Pancreas (tissue), 10 donors: ENCODE measurements around the gene SETD7. TPM values are rescaled to one million over a fixed set of nuclear protein-coding genes. Genes with fewer than 3 reads are reported as not detected.

ENCODE experiments used
- ATAC-seq, 4 donors: fragments of 200-7000 bp; cut with Tn5 transposase; one replicate each; pipeline versions ENCODE4 v1.8.0 to v1.9.1; 2020; ENCODE audit warnings: mild to moderate bottlenecking in 4 of 4, moderate library complexity in 4 of 4
- DNase-seq, 6 donors: peaks; one replicate each; pipeline ENCODE4 v3.0.0-alpha.2; 2020
- FAIRE-seq: peaks from 2 replicates; lab custom pipeline; 2012; peaks lifted over from hg19 to GRCh38; lab: Jason Lieb, UNC
- H3K27ac ChIP-seq, 4 donors: fragments of 200-600 bp; sonication (generic); 1 replicate in 3 of 4; 2 replicates in 1 of 4; pipeline versions ENCODE4 v1.5.0 to v1.8.0; 2020
- H3K27me3 ChIP-seq, 4 donors: fragments of 200-600 bp; one replicate each; pipeline ENCODE4 v1.8.0; 2021
- H3K36me3 ChIP-seq, 3 donors: fragments of 200-600 bp; sonication (generic) in 1 of 3; one replicate each; pipeline versions ENCODE4 v1.5.0 to v1.8.0; 2020 to 2021
- H3K4me1 ChIP-seq, 3 donors: fragments of 200-600 bp; one replicate each; pipeline ENCODE4 v1.8.0; 2021
- H3K4me3 ChIP-seq, 4 donors: fragments of 200-600 bp; sonication (generic) in 2 of 4; one replicate each; pipeline versions ENCODE4 v1.5.0 to v1.8.0; 2020 to 2021
- H3K9me3 ChIP-seq, 4 donors: fragments of 200-600 bp; one replicate each; pipeline ENCODE4 v1.8.0; 2021
- CTCF ChIP-seq, 4 donors: fragments of 200-600 bp; sonication (generic) in 3 of 4; IDR thresholded peaks; one replicate each; pipeline versions ENCODE4 v1.5.0 to v1.8.0; 2021; ENCODE audit warnings: antibody characterized with exemption in 4 of 4
- WGBS, 2 donors: extraction: QIAGEN DNeasy Blood & Tissue Kit; methylation state at CpG; one replicate each; pipeline ENCODE4 v1.1.7; 2013; 5-methylcytosine and 5-hydroxymethylcytosine counted together
- intact Hi-C, 3 donors: fragments of 100-400 bp; cut with DNase I; formaldehyde crosslinking; loops; one replicate each; pipeline versions ENCODE4 v1.11.1 to v1.14.2; 2022
- polyA plus RNA-seq, 2 donors: library from polyadenylated mRNA; stranded (reverse); fragments of 200-250 nt; gene quantifications; one replicate each; pipeline ENCODE4 v1.2.3, GENCODE V29; 2013
- total RNA-seq, 6 donors: library from RNA; stranded (reverse); fragmentation: NEBNext Ultra II Directional in 4 of 6; extraction: Animal tissue kit (Norgen Biotek cat#: 25700) in 4 of 6; gene quantifications; one replicate each; pipeline versions ENCODE4 v1.2.1 to v1.2.4, GENCODE V29; 2021 to 2023
- donor health status: healthy with polysubstance abuse.
- donor health status: DM: no; HTN: no; CAD: no; lungs with moderate emphysema.
- donor health status: DM: no; HTN: no; CAD: no.
- donor health status: control.
- donor health status: control.
- donor health status: Bipolar disorder and iron deficiency.
- donor health status: DM: yes; HTN: yes; CAD: no.
- donor health status: DM: no; HTN: no; CAD: no.
- donor health status: DM: no; HTN: no; CAD: no.
- donor health status: DM: yes; HTN: yes; CAD: no.

The SETD7 gene
- total and polyA plus RNA-seq, 8 donors = 7.1 to 25.1 (median 15.8) TPM

- WGBS, 2 donors = 74 to 77% methylated on average over 4 of the region's 4 CpGs
- FAIRE-seq = no peak
- no peaks in the 10 kb centered on the region for H3K9me3 ChIP-seq
These were observed 31.4 kb upstream of the SETD7 start for GRCh38 chr4:139587446-139587845.

GRCh38 chr4:139585473-139585872 is 29.5 kb upstream of the SETD7 start:
- FAIRE-seq = no peak
- intact Hi-C loops = no loop called here
- WGBS, 2 donors = 68 to 71% methylated on average over 4 of the region's 4 CpGs
- H3K4me3 ChIP-seq = no peak overlapping the region
- H3K27ac ChIP-seq = no peak overlapping the region
- no peaks in the 10 kb centered on the region for H3K27me3 ChIP-seq
- ATAC-seq = no peak
- no peaks in the 10 kb centered on the region for H3K36me3 ChIP-seq
- no peak for TF ChIP-seq CTCF (IDR thresholded peaks at IDR 0.05)
- no peaks in the 10 kb centered on the region for H3K9me3 ChIP-seq
- DNase-seq = no peak
- no peaks in the 10 kb centered on the region for H3K4me1 ChIP-seq

More at GRCh38 chr4:139587446-139587845, 31.4 kb upstream of the SETD7 start:
- intact Hi-C loops = no loop called here
- no peaks in the 10 kb centered on the region for H3K4me1 ChIP-seq
- no peak overlapping the region for H3K4me3 ChIP-seq
- ATAC-seq (no peak), DNase-seq (no peak)
- no peaks in the 10 kb centered on the region for H3K36me3 ChIP-seq
- no peak overlapping the region for H3K27ac ChIP-seq
- no peak for TF ChIP-seq CTCF (IDR thresholded peaks at IDR 0.05)
- peaks cover 0 to 3% (median 0%) of the 10 kb centered on the region in 4 donors for H3K27me3 ChIP-seq

- no peak overlapping the region for H3K4me3 ChIP-seq
- H3K27me3 ChIP-seq = no peaks in the 10 kb centered on the region
- WGBS, 2 donors = 81 to 82% methylated on average over 2 of the region's 2 CpGs
- no peaks in the 10 kb centered on the region for H3K9me3 ChIP-seq
- no peak for ATAC-seq
- no peak overlapping the region for H3K27ac ChIP-seq
- TF ChIP-seq CTCF (IDR thresholded peaks at IDR 0.05) = no peak
- H3K36me3 ChIP-seq = no peaks in the 10 kb centered on the region
- H3K4me1 ChIP-seq = no peaks in the 10 kb centered on the region
- DNase-seq = no peak
- intact Hi-C loops = no loop called here
- FAIRE-seq = no peak
These were observed 28.8 kb upstream of the SETD7 start for GRCh38 chr4:139584784-139585183.

GRCh38 chr4:139584013-139584412 is 28.0 kb upstream of the SETD7 start:
- ATAC-seq (no peak), DNase-seq (no peak), FAIRE-seq (no peak)
- no peaks in the 10 kb centered on the region for H3K36me3 ChIP-seq
- 86 to 88% methylated on average over 2 of the region's 2 CpGs for WGBS, 2 donors
- H3K4me3 ChIP-seq = no peak overlapping the region
- no peak for TF ChIP-seq CTCF (IDR thresholded peaks at IDR 0.05)
- H3K27ac ChIP-seq = no peak overlapping the region
- intact Hi-C loops = no loop called here
- no peaks in the 10 kb centered on the region for H3K27me3 ChIP-seq
- H3K4me1 ChIP-seq = no peaks in the 10 kb centered on the region
- H3K9me3 ChIP-seq = no peaks in the 10 kb centered on the region

GRCh38 chr4:139582044-139582443 is 26.0 kb upstream of the SETD7 start:
- Histone ChIP-seq H3K4me1 (no peaks in the 10 kb centered on the region), H3K9me3 (no peaks in the 10 kb centered on the region), H3K36me3 (no peaks in the 10 kb centered on the region), H3K4me3 (no peak overlapping the region), H3K27ac (no peak overlapping the region), H3K27me3 (no peaks in the 10 kb centered on the region)
- ATAC-seq (no peak), DNase-seq (no peak), FAIRE-seq (no peak)
- intact Hi-C loops = no loop called here
- no peak for TF ChIP-seq CTCF (IDR thresholded peaks at IDR 0.05)
- WGBS, 2 donors = 91 to 92% methylated on average over 4 of the region's 4 CpGs
